OCI-LY7 (cell line): ENCODE measurements around the gene MYO18B. TPM values are rescaled to one million over a fixed set of nuclear protein-coding genes. Genes with fewer than 3 reads are reported as not detected.

ENCODE experiments used
- BruUV-seq: library from RNA; stranded (reverse); fragments of 400-500 nt; replicated peaks from 2 replicates; lab custom pipeline; 2021; lab: Mats Ljungman, UMichigan
- CTCF ChIA-PET: fragments of 300-600 bp; sonication (Branson Sonifier 250); formaldehyde crosslinking; loops from one replicate; lab custom pipeline; 2022; ENCODE audit warnings: antibody characterized with exemption; ENCODE audit not compliant: unreplicated experiment; lab: Charles Lee
- POLR2A ChIA-PET: fragments of 300-600 bp; sonication (Branson Sonifier 250); formaldehyde crosslinking; loops from one replicate; lab custom pipeline; 2022; ENCODE audit warnings: antibody characterized with exemption; lab: Charles Lee
- DNase-seq: peaks from one replicate; pipeline ENCODE4 v3.0.0-alpha.2; 2015; ENCODE audit warnings: low spot score
- H2AFZ ChIP-seq: fragments of 200-600 bp; sonication (generic), shearing (Covaris generic); 2 replicates; pipeline ENCODE4 v1.6.1; 2014; ENCODE audit warnings: mild to moderate bottlenecking, antibody characterized with exemption, low read length, moderate library complexity
- H3K27ac ChIP-seq: fragments of 200-600 bp; sonication (generic); 2 replicates; pipeline ENCODE4 v1.5.1; 2014; ENCODE audit warnings: mixed run types, low read depth, mild to moderate bottlenecking, moderate library complexity, low read length, inconsistent platforms; ENCODE audit not compliant: poor library complexity, severe bottlenecking
- H3K36me3 ChIP-seq: fragments of 200-600 bp; sonication (generic); 2 replicates; pipeline ENCODE4 v1.6.1; 2014; ENCODE audit warnings: mild to moderate bottlenecking, antibody characterized with exemption, low read length, moderate library complexity, mixed read lengths; ENCODE audit not compliant: insufficient read depth
- H3K4me1 ChIP-seq: fragments of 200-600 bp; sonication (generic); 2 replicates; pipeline ENCODE4 v1.5.1; 2014; ENCODE audit warnings: mild to moderate bottlenecking, low read length; ENCODE audit not compliant: insufficient read depth, poor library complexity, severe bottlenecking
- H3K4me2 ChIP-seq: fragments of 200-600 bp; sonication (generic); 2 replicates; pipeline ENCODE4 v1.6.1; 2014; ENCODE audit warnings: mild to moderate bottlenecking, low read length
- H3K4me3 ChIP-seq: fragments of 200-600 bp; sonication (generic); 2 replicates; pipeline ENCODE4 v1.5.1; 2014; ENCODE audit warnings: mild to moderate bottlenecking, low read depth, low read length; ENCODE audit not compliant: poor library complexity, severe bottlenecking
- H3K79me2 ChIP-seq: fragments of 200-600 bp; sonication (generic); 2 replicates; pipeline ENCODE4 v1.6.1; 2016; ENCODE audit warnings: low read depth, mild to moderate bottlenecking, low read length, moderate library complexity, mixed read lengths; ENCODE audit not compliant: insufficient read depth
- H3K9me2 ChIP-seq: fragments of 200-600 bp; sonication (generic); 2 replicates; pipeline ENCODE4 v1.6.1; 2016; ENCODE audit warnings: mild to moderate bottlenecking, low read length, mixed read lengths; ENCODE audit not compliant: insufficient read depth
- H3K9me3 ChIP-seq: fragments of 200-600 bp; sonication (generic); 2 replicates; pipeline ENCODE4 v1.6.1; 2014; ENCODE audit warnings: mild to moderate bottlenecking, mixed run types, low read length, mixed read lengths
- H4K20me1 ChIP-seq: fragments of 200-600 bp; sonication (generic); 2 replicates; pipeline ENCODE4 v1.6.1; 2014; ENCODE audit warnings: mild to moderate bottlenecking, antibody characterized with exemption, low read length, moderate library complexity, mixed read lengths; ENCODE audit not compliant: insufficient read depth
- CTCF ChIP-seq: fragments of 200-600 bp; sonication (generic); conservative IDR thresholded peaks from 2 replicates; pipeline ENCODE4 v1.5.1; 2014; ENCODE audit warnings: mild to moderate bottlenecking, antibody characterized with exemption, low read length, moderate library complexity, mixed read lengths
- EZH2phosphoT487 ChIP-seq: fragments of 200-600 bp; sonication (generic); IDR thresholded peaks from 2 replicates; pipeline ENCODE4 v1.6.1; 2018; ENCODE audit warnings: low read depth, borderline replicate concordance, mild to moderate bottlenecking, mixed run types, antibody characterized with exemption, low read length, moderate library complexity, mixed read lengths
- intact Hi-C: fragments of 100-400 bp; cut with micrococcal nuclease; formaldehyde crosslinking; loops from one replicate; pipeline ENCODE4 v1.10.0; 2022; ENCODE audit not compliant: unreplicated experiment
- total RNA-seq, 2 experiments: library from RNA; depleted of rRNA in 1 of 2; stranded (reverse); fragments of >200 nt in 1 of 2; shearing (Covaris generic) in 1 of 2; gene quantifications; 2 replicates each; pipeline ENCODE4 v1.2.3, GENCODE V29; 2014 to 2022

The MYO18B gene
- total RNA-seq, 2 experiments from 2014 or later: not detected

- Histone ChIP-seq H3K36me3 (peaks cover 12% of the 10 kb centered on the region; the same call in 1 of the 2 replicates), H3K4me1 (peaks cover 3% of the 10 kb centered on the region), H2AFZ (no peak overlapping the region), H3K79me2 (no peaks in the 10 kb centered on the region), H3K4me3 (no peak overlapping the region), H3K27ac (no peak overlapping the region), H3K9me2 (no peaks in the 10 kb centered on the region), H3K4me2 (no peak overlapping the region), H4K20me1 (no peaks in the 10 kb centered on the region), H3K9me3 (no peaks in the 10 kb centered on the region)
- ChIA-PET CTCF (no interaction called here), POLR2A (no interaction called here)
- TF ChIP-seq CTCF: no peak
- TF ChIP-seq EZH2phosphoT487: no peak
- BruUV-seq: no TSS peak
- intact Hi-C loops: no loop called here
- DNase-seq: no peak
These were observed 43.5 kb upstream of the MYO18B start for GRCh38 chr22:25698461-25698860.

GRCh38 chr22:25698978-25699377, 43.0 kb upstream of the MYO18B start:
- POLR2A ChIA-PET: no interaction called here
- no peaks in the 10 kb centered on the region for H4K20me1 ChIP-seq
- H3K36me3 ChIP-seq: peaks cover 12% of the 10 kb centered on the region; the same call in 1 of the 2 replicates
- no peak overlapping the region for H3K4me2 ChIP-seq
- CTCF ChIA-PET: no interaction called here
- DNase-seq: no peak
- no peak overlapping the region for H3K27ac ChIP-seq
- no peak overlapping the region for H2AFZ ChIP-seq
- intact Hi-C loops: no loop called here
- TF ChIP-seq CTCF: no peak
- no peak for TF ChIP-seq EZH2phosphoT487
- no TSS peak for BruUV-seq
- H3K79me2 ChIP-seq: no peaks in the 10 kb centered on the region
- peaks cover 3% of the 10 kb centered on the region for H3K4me1 ChIP-seq
- no peak overlapping the region for H3K4me3 ChIP-seq
- H3K9me3 ChIP-seq: no peaks in the 10 kb centered on the region
- no peaks in the 10 kb centered on the region for H3K9me2 ChIP-seq

GRCh38 chr22:25701056-25701780, 40.8 kb upstream of the MYO18B start:
- TF ChIP-seq EZH2phosphoT487: no peak
- no peak for TF ChIP-seq CTCF
- Histone ChIP-seq H2AFZ (no peak overlapping the region), H4K20me1 (no peaks in the 10 kb centered on the region), H3K36me3 (peaks cover 5% of the 10 kb centered on the region; the same call in 1 of the 2 replicates), H3K4me3 (no peak overlapping the region), H3K4me2 (no peak overlapping the region), H3K9me3 (no peaks in the 10 kb centered on the region), H3K27ac (no peak overlapping the region), H3K4me1 (peaks cover 3% of the 10 kb centered on the region), H3K79me2 (no peaks in the 10 kb centered on the region), H3K9me2 (no peaks in the 10 kb centered on the region)
- DNase-seq: no peak
- POLR2A ChIA-PET: interaction anchor here (1.2 kb wide), 1 partner anchor 157 kb away, joined by 3 read pairs; no protein-coding TSS in a partner anchor
- CTCF ChIA-PET: no interaction called here
- intact Hi-C loops: loop anchor here (5.0 kb wide), 1 partner anchor 134 kb away; no protein-coding TSS in a partner anchor
- no TSS peak for BruUV-seq
